A673 (cell line): ENCODE data around the gene CNNM2. TPM values are rescaled to one million over a fixed set of nuclear protein-coding genes. Genes with fewer than 3 reads are reported as not detected.

Experiments
- BruUV-seq: library from RNA; stranded (reverse); fragments of 400-500 nt; replicated peaks from 2 replicates; lab custom pipeline; 2021; lab: Mats Ljungman, UMichigan
- CTCF ChIA-PET: fragments of 300-600 bp; sonication (Branson Sonifier 250); formaldehyde crosslinking; loops from one replicate; lab custom pipeline; 2022; ENCODE audit warnings: antibody characterized with exemption; lab: Charles Lee
- POLR2A ChIA-PET: fragments of 300-600 bp; sonication (Branson Sonifier 250); formaldehyde crosslinking; loops from one replicate; lab custom pipeline; 2022; ENCODE audit warnings: antibody characterized with exemption; ENCODE audit not compliant: low non-redundant PET; lab: Charles Lee
- DNase-seq: peaks from one replicate; pipeline ENCODE4 v3.0.0-alpha.2; 2015; ENCODE audit warnings: low spot score
- H3K27ac ChIP-seq: fragments of 200-600 bp; sonication (generic); 2 replicates; pipeline ENCODE4 v1.5.1; 2016; ENCODE audit warnings: mixed run types, low read depth, mild to moderate bottlenecking, mixed read lengths, antibody characterized with exemption, low read length; ENCODE audit not compliant: poor library complexity, severe bottlenecking
- H3K27me3 ChIP-seq: fragments of 200-600 bp; sonication (generic); replicated peaks from 2 replicates; pipeline ENCODE4 v1.6.1; 2017; ENCODE audit warnings: mixed run types, low read depth, mild to moderate bottlenecking, mixed read lengths, antibody characterized with exemption, low read length; ENCODE audit not compliant: insufficient read depth, poor library complexity
- H3K36me3 ChIP-seq: fragments of 200-600 bp; sonication (generic); 2 replicates; pipeline ENCODE4 v1.6.1; 2016; ENCODE audit warnings: mixed run types, mild to moderate bottlenecking, mixed read lengths, antibody characterized with exemption, low read length; ENCODE audit not compliant: insufficient read depth, poor library complexity, severe bottlenecking
- H3K4me1 ChIP-seq: fragments of 200-600 bp; sonication (generic); 2 replicates; pipeline ENCODE4 v1.6.1; 2017; ENCODE audit warnings: mixed run types, mild to moderate bottlenecking, mixed read lengths, antibody characterized with exemption, low read length; ENCODE audit not compliant: insufficient read depth, poor library complexity, severe bottlenecking
- H3K4me3 ChIP-seq: fragments of 200-600 bp; sonication (generic); 2 replicates; pipeline ENCODE4 v1.5.1; 2016; ENCODE audit warnings: low read depth, mixed run types, mild to moderate bottlenecking, mixed read lengths, low read length; ENCODE audit not compliant: poor library complexity, severe bottlenecking
- H3K9me3 ChIP-seq: fragments of 200-600 bp; sonication (generic); 2 replicates; pipeline ENCODE4 v1.6.1; 2016; ENCODE audit warnings: mixed run types, low read depth, mild to moderate bottlenecking, mixed read lengths, antibody characterized with exemption, low read length; ENCODE audit not compliant: poor library complexity, severe bottlenecking
- EZH2 ChIP-seq: fragments of 200-600 bp; sonication (generic); IDR thresholded peaks from 2 replicates; pipeline ENCODE4 v1.6.1; 2017; ENCODE audit warnings: borderline replicate concordance, low read depth, mild to moderate bottlenecking, mixed read lengths, antibody characterized with exemption, low read length; ENCODE audit not compliant: poor library complexity, severe bottlenecking
- intact Hi-C: fragments of 100-400 bp; cut with micrococcal nuclease; formaldehyde crosslinking; loops from one replicate; pipeline ENCODE4 v1.10.0; 2022; ENCODE audit not compliant: unreplicated experiment
- total RNA-seq: library from RNA; stranded (reverse); gene quantifications from 2 replicates; pipeline ENCODE4 v1.2.3, GENCODE V29; 2021
- TF ChIP-seq, protein P1 (sequence below): fragments of 300-800, 200-600 bp; sonication (generic); conservative IDR thresholded peaks from 2 replicates; pipeline ENCODE4 v1.5.1; 2017; ENCODE audit warnings: low read depth, mild to moderate bottlenecking, antibody characterized with exemption, low read length, moderate library complexity, mixed read lengths

The CNNM2 gene
- total RNA-seq, 1 experiment from 2014 or later = 4.8 TPM

- Histone ChIP-seq H3K27me3 (no peaks in the 10 kb centered on the region), H3K36me3 (no peaks in the 10 kb centered on the region), H3K4me3 (no peak overlapping the region), H3K27ac (no peak overlapping the region), H3K9me3 (no peaks in the 10 kb centered on the region), H3K4me1 (no peaks in the 10 kb centered on the region)
- CTCF ChIA-PET = interaction anchor here (1.5 kb wide), 1 partner anchor 150 kb away, joined by 4 read pairs; the partner anchor contains the start of gene CNNM2
- POLR2A ChIA-PET = no interaction called here
- no TSS peak for BruUV-seq
- intact Hi-C loops = loop anchor here (5.0 to 10.0 kb wide), 2 partner anchors 175 to 343 kb away; no protein-coding TSS in a partner anchor
- TF ChIP-seq EZH2 = no peak
- TF ChIP-seq, protein P1, sequence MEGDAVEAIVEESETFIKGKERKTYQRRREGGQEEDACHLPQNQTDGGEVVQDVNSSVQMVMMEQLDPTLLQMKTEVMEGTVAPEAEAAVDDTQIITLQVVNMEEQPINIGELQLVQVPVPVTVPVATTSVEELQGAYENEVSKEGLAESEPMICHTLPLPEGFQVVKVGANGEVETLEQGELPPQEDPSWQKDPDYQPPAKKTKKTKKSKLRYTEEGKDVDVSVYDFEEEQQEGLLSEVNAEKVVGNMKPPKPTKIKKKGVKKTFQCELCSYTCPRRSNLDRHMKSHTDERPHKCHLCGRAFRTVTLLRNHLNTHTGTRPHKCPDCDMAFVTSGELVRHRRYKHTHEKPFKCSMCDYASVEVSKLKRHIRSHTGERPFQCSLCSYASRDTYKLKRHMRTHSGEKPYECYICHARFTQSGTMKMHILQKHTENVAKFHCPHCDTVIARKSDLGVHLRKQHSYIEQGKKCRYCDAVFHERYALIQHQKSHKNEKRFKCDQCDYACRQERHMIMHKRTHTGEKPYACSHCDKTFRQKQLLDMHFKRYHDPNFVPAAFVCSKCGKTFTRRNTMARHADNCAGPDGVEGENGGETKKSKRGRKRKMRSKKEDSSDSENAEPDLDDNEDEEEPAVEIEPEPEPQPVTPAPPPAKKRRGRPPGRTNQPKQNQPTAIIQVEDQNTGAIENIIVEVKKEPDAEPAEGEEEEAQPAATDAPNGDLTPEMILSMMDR = no peak
- DNase-seq = no peak
Observed at GRCh38 chr10:103067484-103067883, 149.4 kb downstream of the CNNM2 start.

DNA sequence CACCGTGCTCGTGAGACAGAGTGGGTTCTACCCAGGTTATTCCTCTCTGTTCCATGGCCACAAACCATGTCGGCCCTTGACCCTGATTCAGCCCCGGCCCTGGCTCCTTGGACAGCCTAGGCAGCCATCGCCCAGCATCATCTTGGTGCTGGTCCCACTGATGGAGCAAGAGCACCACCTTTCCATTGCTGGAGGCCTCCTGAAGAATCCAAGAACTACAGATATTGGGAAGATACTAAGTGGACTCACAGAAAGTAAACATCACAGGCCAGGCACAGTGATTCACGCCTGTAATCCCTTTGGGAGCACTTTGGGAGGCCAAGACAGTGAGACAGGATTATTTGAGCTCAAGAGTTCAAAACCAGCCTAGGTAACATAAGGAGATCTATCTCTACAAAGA is 149.9 kb downstream of the CNNM2 start:
- Histone ChIP-seq H3K27ac (no peak overlapping the region), H3K4me1 (no peaks in the 10 kb centered on the region), H3K27me3 (no peaks in the 10 kb centered on the region), H3K9me3 (no peaks in the 10 kb centered on the region), H3K4me3 (no peak overlapping the region), H3K36me3 (no peaks in the 10 kb centered on the region)
- DNase-seq = no peak
- POLR2A ChIA-PET = no interaction called here
- no TSS peak for BruUV-seq
- intact Hi-C loops = loop anchor here (5.0 to 10.0 kb wide), 2 partner anchors 174 to 343 kb away; no protein-coding TSS in a partner anchor
- TF ChIP-seq, protein P1 = no peak
- TF ChIP-seq EZH2 = no peak
- CTCF ChIA-PET = interaction anchor here (1.5 kb wide), 1 partner anchor 150 kb away, joined by 4 read pairs; the partner anchor contains the start of gene CNNM2

GRCh38 chr10:103069453-103070331 is 151.6 kb downstream of the CNNM2 start:
- Histone ChIP-seq H3K27me3 (no peaks in the 10 kb centered on the region), H3K27ac (no peak overlapping the region), H3K4me1 (no peaks in the 10 kb centered on the region), H3K36me3 (no peaks in the 10 kb centered on the region), H3K4me3 (no peak overlapping the region), H3K9me3 (no peaks in the 10 kb centered on the region)
- ChIA-PET POLR2A (no interaction called here), CTCF (interaction anchor here (1.2 kb wide), 1 partner anchor 152 kb away, joined by 5 read pairs; the partner anchor contains the start of gene CNNM2)
- intact Hi-C loops = loop anchor here (1.0 to 10.0 kb wide), 4 partner anchors 152 to 345 kb away; no protein-coding TSS in a partner anchor
- TF ChIP-seq, protein P1 = peak; percentile 73
- no peak for TF ChIP-seq EZH2
- DNase-seq = peak; percentile 56
- BruUV-seq = no TSS peak
